Sigmoid colon (tissue), 7 donors: ENCODE measurements around the gene ANO2. TPM values are rescaled to one million over a fixed set of nuclear protein-coding genes. Genes with fewer than 3 reads are reported as not detected.

Experiments
- DNase-seq: peaks from one replicate; pipeline ENCODE4 v3.0.0-alpha.2; 2019
- H3K27ac ChIP-seq, 4 donors: fragments of 200-600 bp; sonication (generic); one replicate each; pipeline ENCODE4 v1.5.1; 2016 to 2019; ENCODE audit warnings: mild to moderate bottlenecking in 1 of 4
- H3K27me3 ChIP-seq, 3 donors: fragments of 200-600 bp; sonication (generic); one replicate each; pipeline ENCODE4 v1.5.1; 2019; ENCODE audit warnings: mild to moderate bottlenecking in 1 of 3
- H3K36me3 ChIP-seq, 4 donors: fragments of 200-600 bp; sonication (generic); one replicate each; pipeline ENCODE4 v1.5.1; 2016 to 2019
- H3K4me1 ChIP-seq, 4 donors: fragments of 200-600 bp; sonication (generic); one replicate each; pipeline ENCODE4 v1.5.1; 2017 to 2019
- H3K4me3 ChIP-seq, 4 donors: fragments of 200-600 bp; sonication (generic); one replicate each; pipeline ENCODE4 v1.5.1; 2017 to 2019; ENCODE audit warnings: mild to moderate bottlenecking in 2 of 4, moderate library complexity in 1 of 4
- H3K9me3 ChIP-seq, 4 donors: fragments of 200-600 bp in 3 of 4; sonication (generic) in 3 of 4; one replicate each; pipeline versions ENCODE4 v1.5.1 to v1.6.1; 2013 to 2019
- CTCF ChIP-seq, 4 experiments: fragments of 450-650 bp in 3 of 4; fragments of 200-600 bp in 1 of 4; IDR thresholded peaks; one replicate each; pipeline ENCODE4 v1.5.1; 2016 to 2019; ENCODE audit warnings: antibody characterized with exemption in 4 of 4, mild to moderate bottlenecking in 3 of 4, moderate library complexity in 2 of 4
- EP300 ChIP-seq, 4 donors: sonication (generic); formaldehyde crosslinking; IDR thresholded peaks; one replicate each; pipeline ENCODE4 v1.6.1; 2017; ENCODE audit warnings: antibody characterized with exemption in 4 of 4
- POLR2A ChIP-seq, 2 donors: fragments of 450-650 bp; IDR thresholded peaks; one replicate each; pipeline ENCODE4 v1.6.1; 2016; ENCODE audit warnings: antibody characterized with exemption in 2 of 2, mild to moderate bottlenecking in 2 of 2, moderate library complexity in 2 of 2
- POLR2AphosphoS5 ChIP-seq, 4 donors: sonication (generic); formaldehyde crosslinking; IDR thresholded peaks; one replicate each; pipeline ENCODE4 v1.6.1; 2017; ENCODE audit warnings: antibody characterized with exemption in 4 of 4
- WGBS, 2 donors: extraction: QIAGEN DNeasy Blood & Tissue Kit; methylation state at CpG; one replicate each; pipeline ENCODE4 v1.1.7; 2013; 5-methylcytosine and 5-hydroxymethylcytosine counted together
- intact Hi-C: fragments of 100-400 bp; cut with DNase I; formaldehyde crosslinking; loops from one replicate; pipeline ENCODE4 v1.15.1; 2023
- polyA plus RNA-seq, 3 donors: library from polyadenylated mRNA; stranded (reverse); fragments of 200-250 nt; gene quantifications; one replicate each; pipeline ENCODE4 v1.2.3, GENCODE V29; 2013
- total RNA-seq, 4 donors: library from RNA; depleted of rRNA; stranded (reverse); fragments of >200 nt; gene quantifications; one replicate each; pipeline ENCODE4 v1.1.0, GENCODE V29; 2016
- donor health status: healthy with polysubstance abuse.
- donor health status: Bipolar disorder and iron deficiency.
- donor health status: healthy.

ANO2 gene
- total and polyA plus RNA-seq, 7 donors, result 0.46 to 4.3 (median 1.8) TPM; not detected in 1

- TF ChIP-seq EP300 (IDR thresholded peaks at IDR 0.05), result no peak
- no peak for TF ChIP-seq CTCF (IDR thresholded peaks at IDR 0.05)
- TF ChIP-seq POLR2A (IDR thresholded peaks at IDR 0.05), result no peak
- no peak for TF ChIP-seq POLR2AphosphoS5 (IDR thresholded peaks at IDR 0.05)
- Histone ChIP-seq H3K36me3 (no peaks in the 10 kb centered on the region), H3K4me3 (no peak overlapping the region), H3K4me1 (no peaks in the 10 kb centered on the region), H3K27me3 (no peaks in the 10 kb centered on the region), H3K9me3 (no peaks in the 10 kb centered on the region), H3K27ac (no peak overlapping the region)
- intact Hi-C loops, result no loop called here
- no peak for DNase-seq
- WGBS, 2 donors, result 85 to 86% methylated on average over 6 of the region's 6 CpGs
Observed at GRCh38 chr12:5746036-5746908, 198.8 kb downstream of the ANO2 start.

GRCh38 chr12:5745251-5745888 is 199.7 kb downstream of the ANO2 start:
- Histone ChIP-seq H3K9me3 (no peaks in the 10 kb centered on the region), H3K36me3 (no peaks in the 10 kb centered on the region), H3K4me3 (no peak overlapping the region), H3K4me1 (no peaks in the 10 kb centered on the region), H3K27me3 (no peaks in the 10 kb centered on the region), H3K27ac (no peak overlapping the region)
- 30 to 33% methylated on average over 6 of the region's 6 CpGs for WGBS, 2 donors
- intact Hi-C loops, result no loop called here
- TF ChIP-seq CTCF (IDR thresholded peaks at IDR 0.05), result peak in 3 of 4 experiments; percentile 29 to 51 (median 40)
- TF ChIP-seq EP300 (IDR thresholded peaks at IDR 0.05), result no peak
- DNase-seq, result no peak

DNA sequence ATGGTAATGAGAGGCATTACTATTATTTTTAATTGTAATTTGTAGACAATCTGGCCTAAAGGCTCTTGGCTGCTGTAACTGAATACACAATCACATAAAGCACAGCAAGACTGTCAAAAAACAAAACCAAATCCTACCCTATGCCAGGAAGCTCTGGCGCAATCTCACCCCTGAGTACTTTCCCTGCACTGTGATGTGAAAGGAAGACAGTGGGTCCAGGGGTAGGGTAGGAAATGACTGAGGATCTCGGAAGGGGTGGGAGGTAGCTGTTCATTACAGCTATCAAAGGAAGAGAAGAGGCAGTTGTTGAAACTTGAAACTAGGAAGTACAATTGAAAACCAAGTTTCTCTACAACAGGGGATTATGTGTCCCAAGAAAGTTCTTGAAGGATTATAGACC is 202.8 kb downstream of the ANO2 start:
- intact Hi-C loops, result no loop called here
- DNase-seq, result no peak
- Histone ChIP-seq H3K36me3 (no peaks in the 10 kb centered on the region), H3K9me3 (no peaks in the 10 kb centered on the region), H3K4me1 (no peaks in the 10 kb centered on the region), H3K27me3 (no peaks in the 10 kb centered on the region), H3K27ac (no peak overlapping the region), H3K4me3 (no peak overlapping the region)
- 81 to 90% methylated on average over 2 of the region's 2 CpGs for WGBS, 2 donors
- TF ChIP-seq EP300 (IDR thresholded peaks at IDR 0.05) (no peak), POLR2AphosphoS5 (IDR thresholded peaks at IDR 0.05) (no peak), CTCF (IDR thresholded peaks at IDR 0.05) (no peak), POLR2A (IDR thresholded peaks at IDR 0.05) (no peak)

DNA sequence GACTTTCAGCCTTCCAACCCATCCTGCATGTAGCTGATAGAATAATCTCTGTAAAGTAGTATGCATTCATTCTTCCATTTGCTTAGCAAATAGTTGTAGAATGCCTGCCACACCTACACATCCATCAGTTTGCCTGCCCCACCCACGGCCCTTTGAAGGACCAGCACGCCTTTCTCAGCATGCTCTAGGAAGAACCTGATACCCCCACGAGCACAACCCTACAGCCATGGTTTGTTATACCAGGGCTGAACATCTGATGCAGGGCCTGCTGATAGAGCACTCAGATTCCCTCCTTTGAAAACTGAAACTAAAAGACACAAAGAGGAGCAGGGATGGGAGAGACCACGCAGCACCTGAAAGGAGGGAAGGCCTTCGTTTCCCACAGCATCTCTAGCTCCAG is 205.1 kb downstream of the ANO2 start:
- Histone ChIP-seq H3K36me3 (no peaks in the 10 kb centered on the region), H3K4me3 (no peak overlapping the region), H3K27ac (no peak overlapping the region), H3K9me3 (no peaks in the 10 kb centered on the region), H3K4me1 (no peaks in the 10 kb centered on the region), H3K27me3 (no peaks in the 10 kb centered on the region)
- WGBS, 2 donors, result 48 to 75% methylated on average over 5 of the region's 5 CpGs
- DNase-seq, result no peak
- intact Hi-C loops, result no loop called here
- TF ChIP-seq EP300 (IDR thresholded peaks at IDR 0.05), result no peak
- TF ChIP-seq CTCF (IDR thresholded peaks at IDR 0.05), result no peak
- no peak for TF ChIP-seq POLR2A (IDR thresholded peaks at IDR 0.05)
- TF ChIP-seq POLR2AphosphoS5 (IDR thresholded peaks at IDR 0.05), result no peak
